Heart left ventricle (tissue), 16 donors: Measurements from ENCODE around the gene ABCC11. TPM values are rescaled to one million over a fixed set of nuclear protein-coding genes. Genes with fewer than 3 reads are reported as not detected.
"Not testable (repeated sequence)": the region's sequence is repeated elsewhere in the genome, so short reads cannot be mapped to it uniquely, and the experiment has no call there.

Experiments used
- ATAC-seq, 4 donors: fragments of 200-7000 bp; cut with Tn5 transposase; one replicate each; pipeline ENCODE4 v1.9.1; 2020 to 2022; ENCODE audit warnings: moderate library complexity in 4 of 4, mild to moderate bottlenecking in 3 of 4, moderate number of reproducible peaks in 1 of 4
- DNase-seq, 5 donors: peaks; one replicate each; pipeline ENCODE4 v3.0.0-alpha.2; 2020
- H3K27ac ChIP-seq, 12 donors: fragments of 200-600 bp; sonication (generic) in 4 of 12; one replicate each; pipeline versions ENCODE4 v1.5.0 to v1.8.0; 2016 to 2022; ENCODE audit warnings: mild to moderate bottlenecking in 2 of 12
- H3K27me3 ChIP-seq, 9 donors: fragments of 200-600 bp; sonication (generic) in 2 of 9; one replicate each; pipeline versions ENCODE4 v1.5.1 to v1.8.0; 2016 to 2022; ENCODE audit warnings: mild to moderate bottlenecking in 3 of 9
- H3K36me3 ChIP-seq, 9 donors: fragments of 200-600 bp; sonication (generic) in 2 of 9; one replicate each; pipeline versions ENCODE4 v1.5.0 to v1.8.0; 2018 to 2022; ENCODE audit warnings: mild to moderate bottlenecking in 2 of 9
- H3K4me1 ChIP-seq, 12 donors: fragments of 200-600 bp; sonication (generic) in 4 of 12; one replicate each; pipeline versions ENCODE4 v1.5.0 to v1.8.0; 2016 to 2022; ENCODE audit warnings: mild to moderate bottlenecking in 3 of 12
- H3K4me3 ChIP-seq, 12 donors: fragments of 200-600 bp; sonication (generic) in 4 of 12; one replicate each; pipeline versions ENCODE4 v1.5.0 to v1.8.0; 2017 to 2022; ENCODE audit warnings: mild to moderate bottlenecking in 9 of 12, moderate library complexity in 4 of 12
- H3K9me3 ChIP-seq, 12 donors: fragments of 200-600 bp; sonication (generic) in 4 of 12; one replicate each; pipeline versions ENCODE4 v1.5.0 to v1.8.0; 2016 to 2022; ENCODE audit warnings: mild to moderate bottlenecking in 1 of 12
- CTCF ChIP-seq, 12 donors: fragments of 200-600 bp; sonication (generic) in 4 of 12; IDR thresholded peaks; one replicate each; pipeline versions ENCODE4 v1.5.0 to v1.8.0; 2018 to 2022; ENCODE audit warnings: antibody characterized with exemption in 12 of 12, mild to moderate bottlenecking in 5 of 12
- POLR2A ChIP-seq, 2 donors: fragments of 450-650 bp; IDR thresholded peaks; one replicate each; pipeline ENCODE4 v1.6.1; 2017; ENCODE audit warnings: antibody characterized with exemption in 2 of 2, mild to moderate bottlenecking in 2 of 2, moderate library complexity in 2 of 2
- WGBS, 4 donors: extraction: QIAGEN DNeasy Blood & Tissue Kit in 2 of 4; methylation state at CpG; one replicate each; pipeline versions ENCODE4 v1.1.5 to v1.1.7; 2013 to 2018; 5-methylcytosine and 5-hydroxymethylcytosine counted together
- intact Hi-C, 10 donors: fragments of 100-400 bp; cut with DNase I; formaldehyde crosslinking; loops; one replicate each; pipeline versions ENCODE4 v1.11.1 to v1.14.2; 2022
- polyA plus RNA-seq, 2 donors: library from polyadenylated mRNA; stranded (reverse); fragments of 200-250 nt; gene quantifications; one replicate each; pipeline ENCODE4 v1.2.3, GENCODE V29; 2013
- total RNA-seq, 9 donors: library from RNA; depleted of rRNA in 2 of 9; stranded (reverse); fragments of >200 nt in 2 of 9; fragmentation: NEBNext Ultra II Directional in 3 of 9; extraction: Animal tissue kit (Norgen Biotek cat#: 25700) in 3 of 9; gene quantifications; one replicate each; pipeline versions ENCODE4 v1.1.0 to v1.2.4, GENCODE V29; 2016 to 2023
- donor health status: ischemic (EF 13 %, LVEDD 7.1; RV severe dilation, severe dysfunction).
- donor health status: healthy with polysubstance abuse.
- donor health status: DM: no; HTN: yes; CAD: no.
- donor health status: DM: no; HTN: no; CAD: no.
- donor health status: ischemic (EF 25% LVEDD 6.9; RV normal size, moderate dysfunction).
- donor health status: ischemic (EF 25% LVEDD 5.7; RV mildly dilated, moderate dysfunction).
- donor health status: healthy.
- donor health status: DM: yes; HTN: yes; CAD: no.
- donor health status: ischemic (EF 35%, LVEDD 5.7; RV mildly dilated, moderate dysfunction).
- donor health status: nonischemic (EF 11% LVEDD 7.7; RV severe dilation, severe dysfunction).
- donor health status: DM: yes; HTN: yes; CAD: no.
- donor health status: PGD.
- donor health status: ischemic (EF 29% LVEDD 5.4; RV normal size, mild dysfunction).
- donor health status: nonischemic (EF 23%, LVEDD 6.1; RV moderate dilation, normal function).

Gene ABCC11
- total and polyA plus RNA-seq, 11 donors = 0.03 to 0.48 (median 0.20) TPM; not detected in 6

GRCh38 chr16:48184681-48185080, 62.7 kb downstream of the ABCC11 start:
- no peak for TF ChIP-seq CTCF (IDR thresholded peaks at IDR 0.05)
- no peak for TF ChIP-seq POLR2A (IDR thresholded peaks at IDR 0.05)
- DNase-seq (no peak), ATAC-seq (no peak)
- peaks cover 0 to 16% (median 0%) of the 10 kb centered on the region in 12 donors for H3K4me1 ChIP-seq
- no peaks in the 10 kb centered on the region for H3K36me3 ChIP-seq
- intact Hi-C loops = no loop called here
- H3K4me3 ChIP-seq = no peak overlapping the region
- no peaks in the 10 kb centered on the region for H3K9me3 ChIP-seq
- 83 to 92% (median 88%) methylated on average over 6 of the region's 6 CpGs for WGBS, 4 donors
- no peak overlapping the region for H3K27ac ChIP-seq
- H3K27me3 ChIP-seq = no peaks in the 10 kb centered on the region

GRCh38 chr16:48182979-48183537, 64.3 kb downstream of the ABCC11 start:
- H3K27me3 ChIP-seq = no peaks in the 10 kb centered on the region
- no peak for TF ChIP-seq POLR2A (IDR thresholded peaks at IDR 0.05)
- no peak for TF ChIP-seq CTCF (IDR thresholded peaks at IDR 0.05)
- no peak overlapping the region for H3K4me3 ChIP-seq
- no peak for DNase-seq
- no peak overlapping the region for H3K27ac ChIP-seq
- intact Hi-C loops = no loop called here
- 85 to 93% (median 89%) methylated on average over 8 of the region's 8 CpGs for WGBS, 4 donors
- peaks cover 0 to 2% (median 0%) of the 10 kb centered on the region in 12 donors for H3K4me1 ChIP-seq
- no peaks in the 10 kb centered on the region for H3K36me3 ChIP-seq
- no peaks in the 10 kb centered on the region for H3K9me3 ChIP-seq
- ATAC-seq = no peak

- intact Hi-C loops, H3K9me3 ChIP-seq, H3K36me3 ChIP-seq, H3K27me3 ChIP-seq, ATAC-seq, H3K4me1 ChIP-seq, H3K27ac ChIP-seq, DNase-seq, H3K4me3 ChIP-seq: not testable (repeated sequence)
- WGBS, 4 donors = 78 to 86% (median 85%) methylated on average over 13 to 14 of the region's 14 CpGs
Measured at GRCh38 chr16:48181746-48182520, 65.4 kb downstream of the ABCC11 start.

- Histone ChIP-seq H3K4me1 (no peaks in the 10 kb centered on the region), H3K9me3 (no peaks in the 10 kb centered on the region), H3K27me3 (no peaks in the 10 kb centered on the region), H3K4me3 (no peak overlapping the region), H3K36me3 (no peaks in the 10 kb centered on the region), H3K27ac (no peak overlapping the region)
- ATAC-seq = no peak
- intact Hi-C loops = no loop called here
- DNase-seq = no peak
- TF ChIP-seq POLR2A (IDR thresholded peaks at IDR 0.05) = no peak
- no peak for TF ChIP-seq CTCF (IDR thresholded peaks at IDR 0.05)
- WGBS, 4 donors = 85 to 89% (median 86%) methylated on average over 9 of the region's 9 CpGs
Measured at GRCh38 chr16:48180868-48181480, 66.4 kb downstream of the ABCC11 start.
